ENCODE data around the gene SIGLEC8. TPM values are rescaled to one million over a fixed set of nuclear protein-coding genes. Genes with fewer than 3 reads are reported as not detected.
"Not testable (repeated sequence)": the region's sequence is repeated elsewhere in the genome, so short reads cannot be mapped to it uniquely, and the experiment has no call there.

Gene SIGLEC8
- total RNA-seq, 2 donors from 2014 or later = not detected

- H3K9ac ChIP-seq (ENCODE audit: extremely low read depth, low read length, poor library complexity, severe bottlenecking) = no peak overlapping the region
- H3K27me3 Mint-ChIP-seq (ENCODE audit: insufficient read depth) = peaks cover 38% of the 10 kb centered on the region
- no peaks in the 10 kb centered on the region for H3K36me3 Mint-ChIP-seq (ENCODE audit: low read depth)
- H3K4me3 Mint-ChIP-seq = no peak overlapping the region
- no peak for DNase-seq
- no peaks in the 10 kb centered on the region for H3K9me3 Mint-ChIP-seq
- H3K27ac Mint-ChIP-seq = no peak overlapping the region
- no peaks in the 10 kb centered on the region for H3K4me1 ChIP-seq (ENCODE audit: control insufficient read depth, insufficient read depth, low read length)
- TF ChIP-seq CTCF (conservative IDR thresholded peaks at IDR 0.05) = no peak
- peaks cover 8% of the 10 kb centered on the region for H3K27me3 ChIP-seq (ENCODE audit: control insufficient read depth, insufficient read depth, low read length, poor library complexity, severe bottlenecking)
- no peaks in the 10 kb centered on the region for H3K36me3 ChIP-seq (ENCODE audit: control insufficient read depth, insufficient read depth, low read length)
- WGBS, 2 experiments (ENCODE audit: insufficient coverage in 1 of 2, insufficient read length in 1 of 2) = 0 to 25% methylated on average over 3 to 35 of the region's 39 CpGs
- H3K9me3 ChIP-seq (ENCODE audit: control insufficient read depth, low read length) = no peaks in the 10 kb centered on the region
- H3K27ac ChIP-seq (ENCODE audit: low read depth, low read length) = no peak overlapping the region
- no peaks in the 10 kb centered on the region for H3K4me1 Mint-ChIP-seq
- no peak overlapping the region for H3K4me3 ChIP-seq (ENCODE audit: low read length)
Measured at GRCh38 chr19:51421229-51422052, 36.8 kb downstream of the SIGLEC8 start.

GRCh38 chr19:51420511-51420910 lies 37.7 kb downstream of the SIGLEC8 start:
- DNase-seq; H3K27me3 ChIP-seq (ENCODE audit: control insufficient read depth, insufficient read depth, low read length, poor library complexity, severe bottlenecking); H3K36me3 ChIP-seq (ENCODE audit: control insufficient read depth, insufficient read depth, low read length); H3K36me3 Mint-ChIP-seq (ENCODE audit: low read depth); H3K9ac ChIP-seq (ENCODE audit: extremely low read depth, low read length, poor library complexity, severe bottlenecking); H3K9me3 Mint-ChIP-seq; H3K4me1 Mint-ChIP-seq; H3K9me3 ChIP-seq (ENCODE audit: control insufficient read depth, low read length); H3K27ac ChIP-seq (ENCODE audit: low read depth, low read length); H3K4me1 ChIP-seq (ENCODE audit: control insufficient read depth, insufficient read depth, low read length); H3K27ac Mint-ChIP-seq; H3K4me3 Mint-ChIP-seq; H3K4me3 ChIP-seq (ENCODE audit: low read length): not testable (repeated sequence)
- 86 to 89% methylated on average over 9 to 11 of the region's 11 CpGs for WGBS, 2 experiments (ENCODE audit: insufficient coverage in 1 of 2, insufficient read length in 1 of 2)
- H3K27me3 Mint-ChIP-seq (ENCODE audit: insufficient read depth) = peaks cover 33% of the 10 kb centered on the region

GRCh38 chr19:51418707-51419106 lies 39.5 kb downstream of the SIGLEC8 start:
- no peak overlapping the region for H3K27ac ChIP-seq (ENCODE audit: low read depth, low read length)
- TF ChIP-seq CTCF (conservative IDR thresholded peaks at IDR 0.05) = no peak
- no peaks in the 10 kb centered on the region for H3K4me1 ChIP-seq (ENCODE audit: control insufficient read depth, insufficient read depth, low read length)
- H3K9ac ChIP-seq (ENCODE audit: extremely low read depth, low read length, poor library complexity, severe bottlenecking) = no peak overlapping the region
- no peaks in the 10 kb centered on the region for H3K9me3 ChIP-seq (ENCODE audit: control insufficient read depth, low read length)
- DNase-seq = no peak
- H3K36me3 Mint-ChIP-seq (ENCODE audit: low read depth) = no peaks in the 10 kb centered on the region
- no peaks in the 10 kb centered on the region for H3K36me3 ChIP-seq (ENCODE audit: control insufficient read depth, insufficient read depth, low read length)
- H3K4me1 Mint-ChIP-seq = peaks cover 4% of the 10 kb centered on the region
- 92% methylated on average over 2 of the region's 2 CpGs; no CpG with 5 or more reads in 1 of the 2 experiments for WGBS, 2 experiments (ENCODE audit: insufficient coverage in 1 of 2, insufficient read length in 1 of 2)
- H3K27me3 Mint-ChIP-seq (ENCODE audit: insufficient read depth) = peaks cover 31% of the 10 kb centered on the region
- H3K4me3 Mint-ChIP-seq = no peak overlapping the region
- H3K27me3 ChIP-seq (ENCODE audit: control insufficient read depth, insufficient read depth, low read length, poor library complexity, severe bottlenecking) = peaks cover 8% of the 10 kb centered on the region
- no peaks in the 10 kb centered on the region for H3K9me3 Mint-ChIP-seq
- H3K4me3 ChIP-seq (ENCODE audit: low read length) = no peak overlapping the region
- H3K27ac Mint-ChIP-seq = no peak overlapping the region

All from endodermal cell (in vitro differentiated cells).